H9 (cell line): Measurements from ENCODE around the gene RBMS3. TPM values are rescaled to one million over a fixed set of nuclear protein-coding genes. Genes with fewer than 3 reads are reported as not detected.

Source experiments
- DNase-seq: peaks from one replicate; pipeline ENCODE4 v3.0.0-alpha.2; 2017
- H2AFZ ChIP-seq: one replicate; pipeline ENCODE4 v1.6.1; 2013; ENCODE audit warnings: mild to moderate bottlenecking, low read length, control low read depth, moderate library complexity
- H2AK5ac ChIP-seq: 2 replicates; pipeline ENCODE4 v1.6.1; 2013; ENCODE audit warnings: low read length, control low read depth, mixed read lengths; ENCODE audit not compliant: insufficient read length
- H2BK120ac ChIP-seq: one replicate; pipeline ENCODE4 v1.6.1; 2013; ENCODE audit warnings: low read depth, mild to moderate bottlenecking, low read length, control low read depth, inconsistent platforms; ENCODE audit not compliant: poor library complexity, severe bottlenecking
- H2BK12ac ChIP-seq: 2 replicates; pipeline ENCODE4 v1.6.1; 2013; ENCODE audit warnings: low read length, control low read depth, mixed read lengths, low read depth; ENCODE audit not compliant: insufficient read length
- H2BK15ac ChIP-seq: 2 replicates; pipeline ENCODE4 v1.6.1; 2013; ENCODE audit warnings: low read depth, low read length, control low read depth
- H2BK20ac ChIP-seq: one replicate; pipeline ENCODE4 v1.6.1; 2013; ENCODE audit warnings: low read depth, mild to moderate bottlenecking, low read length, control low read depth, inconsistent platforms; ENCODE audit not compliant: poor library complexity, severe bottlenecking
- H2BK5ac ChIP-seq: 2 replicates; pipeline ENCODE4 v1.6.1; 2013; ENCODE audit warnings: low read length, control low read depth, mixed read lengths; ENCODE audit not compliant: insufficient read length
- H3K14ac ChIP-seq: 2 replicates; pipeline ENCODE4 v1.6.1; 2013; ENCODE audit warnings: low read length, control low read depth; ENCODE audit not compliant: insufficient read depth
- H3K18ac ChIP-seq: 2 replicates; pipeline ENCODE4 v1.6.1; 2013; ENCODE audit warnings: low read depth, mild to moderate bottlenecking, mixed read lengths, low read length, control low read depth; ENCODE audit not compliant: insufficient read length
- H3K23ac ChIP-seq: 2 replicates; pipeline ENCODE4 v1.6.1; 2013; ENCODE audit warnings: low read length, control low read depth, mixed read lengths, low read depth; ENCODE audit not compliant: insufficient read length
- H3K23me2 ChIP-seq: 2 replicates; pipeline ENCODE4 v1.6.1; 2013; ENCODE audit warnings: low read depth, mild to moderate bottlenecking, mixed read lengths, low read length, control low read depth; ENCODE audit not compliant: insufficient read length, poor library complexity, severe bottlenecking
- H3K27ac ChIP-seq: 2 replicates; pipeline ENCODE4 v1.5.1; 2013; ENCODE audit warnings: low read length, control low read depth, mixed read lengths, low read depth; ENCODE audit not compliant: insufficient read length
- H3K27me3 ChIP-seq: 2 replicates; pipeline ENCODE4 v1.6.1; 2013; ENCODE audit warnings: low read length, control low read depth, inconsistent platforms; ENCODE audit not compliant: insufficient read depth
- H3K4ac ChIP-seq: 2 replicates; pipeline ENCODE4 v1.6.1; 2013; ENCODE audit warnings: low read depth, mild to moderate bottlenecking, control low read depth, inconsistent platforms, low read length, moderate library complexity
- H3K4me1 ChIP-seq: 2 replicates; pipeline ENCODE4 v1.6.1; 2013; ENCODE audit warnings: low read length, control low read depth, inconsistent platforms; ENCODE audit not compliant: insufficient read depth
- H3K4me2 ChIP-seq: 2 replicates; pipeline ENCODE4 v1.6.1; 2013; ENCODE audit warnings: low read length, control low read depth, mixed read lengths; ENCODE audit not compliant: insufficient read length, insufficient read depth
- H3K56ac ChIP-seq: 2 replicates; pipeline ENCODE4 v1.6.1; 2013; ENCODE audit warnings: low read depth, mild to moderate bottlenecking, mixed read lengths, low read length, control low read depth; ENCODE audit not compliant: insufficient read length
- H3K79me1 ChIP-seq: 2 replicates; pipeline ENCODE4 v1.6.1; 2013; ENCODE audit warnings: low read depth, mild to moderate bottlenecking, moderate library complexity, low read length, control low read depth, inconsistent platforms; ENCODE audit not compliant: insufficient read depth, poor library complexity, severe bottlenecking
- H3K79me2 ChIP-seq: 2 replicates; pipeline ENCODE4 v1.6.1; 2013; ENCODE audit warnings: low read length, control low read depth, inconsistent platforms; ENCODE audit not compliant: insufficient read depth
- H3K9ac ChIP-seq: 2 replicates; pipeline ENCODE4 v1.6.1; 2013; ENCODE audit warnings: low read length, control low read depth, mixed read lengths; ENCODE audit not compliant: insufficient read length; ENCODE audit errors: extremely low read depth
- H3K9me3 ChIP-seq: one replicate; pipeline ENCODE4 v1.6.1; 2013; ENCODE audit warnings: low read depth, low read length, inconsistent platforms; ENCODE audit not compliant: control insufficient read depth
- H3T11ph ChIP-seq: one replicate; pipeline ENCODE4 v1.6.1; 2013; ENCODE audit warnings: mild to moderate bottlenecking, low read length, control low read depth, inconsistent platforms
- H4K20me1 ChIP-seq: one replicate; pipeline ENCODE4 v1.6.1; 2013; ENCODE audit not compliant: control insufficient read depth, insufficient read length, insufficient read depth
- H4K5ac ChIP-seq: 2 replicates; pipeline ENCODE4 v1.6.1; 2013; ENCODE audit warnings: low read depth, mild to moderate bottlenecking, mixed read lengths, low read length, control low read depth; ENCODE audit not compliant: insufficient read length
- H4K8ac ChIP-seq: replicated peaks from 2 replicates; pipeline ENCODE4 v1.6.1; 2013; ENCODE audit warnings: low read length, control low read depth, mixed read lengths, low read depth; ENCODE audit not compliant: insufficient read length
- H4K91ac ChIP-seq: 2 replicates; pipeline ENCODE4 v1.6.1; 2013; ENCODE audit warnings: low read depth, mild to moderate bottlenecking, moderate library complexity, mixed read lengths, low read length, control low read depth; ENCODE audit not compliant: insufficient read length
- H3K27ac Mint-ChIP-seq, 3 experiments: 2 replicates in 2 of 3; 3 replicates in 1 of 3; pipeline ENCODE4 v1.8.0; 2020 to 2021; ENCODE audit warnings: mixed read lengths in 3 of 3, mild to moderate bottlenecking in 1 of 3, moderate library complexity in 1 of 3
- H3K27me3 Mint-ChIP-seq: 2 replicates; pipeline ENCODE4 v1.8.0; 2021; ENCODE audit warnings: low read depth, mild to moderate bottlenecking, moderate library complexity, mixed read lengths
- H3K36me3 Mint-ChIP-seq, 3 experiments: 2 replicates in 2 of 3; 3 replicates in 1 of 3; pipeline ENCODE4 v1.8.0; 2020 to 2021; ENCODE audit warnings: low read depth in 3 of 3, mixed read lengths in 3 of 3; ENCODE audit not compliant: insufficient read depth in 1 of 3
- H3K4me1 Mint-ChIP-seq, 2 experiments: 2 replicates each; pipeline ENCODE4 v1.8.0; 2020; ENCODE audit warnings: mixed read lengths in 2 of 2
- H3K4me3 Mint-ChIP-seq, 2 experiments: 2 replicates in 1 of 2; 3 replicates in 1 of 2; pipeline ENCODE4 v1.8.0; 2020 to 2021; ENCODE audit warnings: mild to moderate bottlenecking in 2 of 2, mixed read lengths in 2 of 2, moderate library complexity in 1 of 2
- H3K9me3 Mint-ChIP-seq, 2 experiments: 2 replicates in 1 of 2; 3 replicates in 1 of 2; pipeline ENCODE4 v1.8.0; 2020; ENCODE audit warnings: mild to moderate bottlenecking in 2 of 2, mixed read lengths in 2 of 2, moderate library complexity in 1 of 2
- CTCF ChIP-seq: fragments of 200-600 bp; sonication (generic); conservative IDR thresholded peaks from 3 replicates; pipeline ENCODE4 v1.8.0; 2021; ENCODE audit warnings: antibody characterized with exemption, mild to moderate bottlenecking
- WGBS: extraction: QIAGEN DNeasy Blood & Tissue Kit; methylation state at CpG from one replicate; pipeline ENCODE4 v1.1.7; 2013; ENCODE audit warnings: missing lambda C conversion rate, low lambda C conversion rate, mixed read lengths; ENCODE audit not compliant: insufficient read length; ENCODE audit errors: extremely low coverage; 5-methylcytosine and 5-hydroxymethylcytosine counted together
- total RNA-seq: library from RNA; stranded (reverse); gene quantifications from 2 replicates; pipeline ENCODE4 v1.2.1, GENCODE V29; 2021

Gene RBMS3
- total RNA-seq, 1 experiment from 2014 or later = 8.1 TPM

DNA sequence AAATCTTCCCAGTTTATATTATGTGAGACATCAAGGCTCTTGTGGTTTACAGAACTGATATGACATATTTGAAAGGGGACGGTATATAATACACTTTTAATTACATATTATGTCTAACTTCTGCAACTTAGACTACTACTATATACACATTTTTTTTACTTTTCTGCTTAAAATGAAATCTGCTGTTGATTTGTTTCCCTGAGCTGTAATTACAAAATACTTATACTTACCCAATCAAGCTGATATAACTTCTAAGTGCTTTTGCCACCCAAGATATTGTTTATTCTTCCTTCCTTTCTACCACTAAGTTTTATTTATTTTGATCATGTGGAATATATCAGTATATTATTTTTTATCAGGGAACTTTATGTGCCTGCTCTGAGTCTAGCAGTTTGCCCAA is 671.6 kb downstream of the RBMS3 start:
- H3K56ac ChIP-seq = no peak overlapping the region
- no peaks in the 10 kb centered on the region for H3K79me1 ChIP-seq
- TF ChIP-seq CTCF = no peak
- no peak overlapping the region for H3K4me2 ChIP-seq
- no peaks in the 10 kb centered on the region for H3K9me3 Mint-ChIP-seq
- H3K79me2 ChIP-seq = no peaks in the 10 kb centered on the region
- H3K4me1 Mint-ChIP-seq = peaks cover 0 to 4% of the 10 kb centered on the region in 2 experiments; a peak in 1 of 4 replicates
- H3T11ph ChIP-seq = no peak overlapping the region
- no peaks in the 10 kb centered on the region for H3K27me3 ChIP-seq
- H3K4me1 ChIP-seq = no peaks in the 10 kb centered on the region
- no peak overlapping the region for H2BK20ac ChIP-seq
- no peak overlapping the region for H2BK5ac ChIP-seq
- H3K4me3 Mint-ChIP-seq = no peak overlapping the region
- no peaks in the 10 kb centered on the region for H3K23me2 ChIP-seq
- H4K91ac ChIP-seq = no peak overlapping the region
- H3K23ac ChIP-seq = no peak overlapping the region
- no peak overlapping the region for H3K4ac ChIP-seq
- no peak overlapping the region for H4K5ac ChIP-seq
- H3K9ac ChIP-seq = no peak overlapping the region
- no peak overlapping the region for H2BK15ac ChIP-seq
- WGBS = no CpG with 5 or more reads among the region's 1 CpG
- no peaks in the 10 kb centered on the region for H4K20me1 ChIP-seq
- no peak overlapping the region for H2AFZ ChIP-seq
- no peaks in the 10 kb centered on the region for H3K9me3 ChIP-seq
- H3K27me3 Mint-ChIP-seq = no peaks in the 10 kb centered on the region
- DNase-seq = no peak
- H4K8ac ChIP-seq = no peak overlapping the region
- H2BK12ac ChIP-seq = no peak overlapping the region
- no peak overlapping the region for H2AK5ac ChIP-seq
- H2BK120ac ChIP-seq = no peak overlapping the region
- H3K18ac ChIP-seq = no peak overlapping the region
- H3K27ac ChIP-seq = no peak overlapping the region
- no peak overlapping the region for H3K27ac Mint-ChIP-seq
- H3K36me3 Mint-ChIP-seq = no peaks in the 10 kb centered on the region
- no peak overlapping the region for H3K14ac ChIP-seq
